GM18511 (cell line): ENCODE data around the gene MRPL36.
A peak's percentile ranks its signal among the peaks of the same experiment; 100 is the strongest.
"Not testable (repeated sequence)": the region's sequence is repeated elsewhere in the genome, so short reads cannot be mapped to it uniquely, and the experiment has no call there.

ENCODE experiments used
- ATAC-seq: cut with Tn5 transposase; IDR thresholded peaks from one replicate; pipeline ENCODE4 v1.9.1; 2021; ENCODE audit warnings: mild to moderate bottlenecking, moderate library complexity; ENCODE audit not compliant: unreplicated experiment

MRPL36 gene

GRCh38 chr5:1797103-1797800 is 2.4 kb downstream of the MRPL36 start:
- no peak for ATAC-seq

GRCh38 chr5:1796371-1797102 is 3.1 kb downstream of the MRPL36 start:
- no peak for ATAC-seq

- ATAC-seq, result no peak
Measured at GRCh38 chr5:1795931-1796330, 3.7 kb downstream of the MRPL36 start.

GRCh38 chr5:1795506-1795905 is 4.1 kb downstream of the MRPL36 start:
- ATAC-seq, result no peak

GRCh38 chr5:1794901-1795290 is 4.7 kb downstream of the MRPL36 start:
- no peak for ATAC-seq

- no peak for ATAC-seq
Measured at GRCh38 chr5:1793966-1794900, 5.4 kb downstream of the MRPL36 start.

GRCh38 chr5:1793301-1793740 is 6.3 kb downstream of the MRPL36 start:
- ATAC-seq, result no peak

GRCh38 chr5:1792842-1793266 is 6.8 kb downstream of the MRPL36 start:
- ATAC-seq, result peak; percentile 97

- ATAC-seq, result no peak
Measured at GRCh38 chr5:1791176-1791575, 8.5 kb downstream of the MRPL36 start.

GRCh38 chr5:1789834-1790471 is 9.7 kb downstream of the MRPL36 start:
- no peak for ATAC-seq

GRCh38 chr5:1789438-1789833 is 10.2 kb downstream of the MRPL36 start:
- ATAC-seq, result not testable (repeated sequence)

- ATAC-seq, result no peak
Measured at GRCh38 chr5:1788828-1789227, 10.8 kb downstream of the MRPL36 start.

GRCh38 chr5:1788200-1788599 is 11.4 kb downstream of the MRPL36 start:
- ATAC-seq, result no peak

- ATAC-seq, result no peak
Measured at GRCh38 chr5:1787472-1788047, 12.1 kb downstream of the MRPL36 start.

GRCh38 chr5:1786621-1787471 is 12.8 kb downstream of the MRPL36 start:
- ATAC-seq, result no peak

GRCh38 chr5:1785984-1786383 is 13.7 kb downstream of the MRPL36 start:
- no peak for ATAC-seq

GRCh38 chr5:1785062-1785461 is 14.6 kb downstream of the MRPL36 start:
- ATAC-seq, result no peak

GRCh38 chr5:1784197-1785050 is 15.2 kb downstream of the MRPL36 start:
- ATAC-seq, result no peak

- peak; percentile 89 for ATAC-seq
Measured at GRCh38 chr5:1783216-1783554, 16.5 kb downstream of the MRPL36 start.
